Ecto neural progenitor cell (in vitro differentiated cells): ENCODE data around the gene MYRFL.
"Not testable (repeated sequence)": the region's sequence is repeated elsewhere in the genome, so short reads cannot be mapped to it uniquely, and the experiment has no call there.

Experiments
- DNase-seq: peaks from one replicate; pipeline ENCODE4 v3.0.0-alpha.2; 2018; ENCODE audit warnings: low spot score

MYRFL gene

GRCh38 chr12:69988481-69989321 is 163.7 kb downstream of the MYRFL start:
- DNase-seq, result no peak

GRCh38 chr12:69991690-69992288 is 166.8 kb downstream of the MYRFL start:
- no peak for DNase-seq

DNA sequence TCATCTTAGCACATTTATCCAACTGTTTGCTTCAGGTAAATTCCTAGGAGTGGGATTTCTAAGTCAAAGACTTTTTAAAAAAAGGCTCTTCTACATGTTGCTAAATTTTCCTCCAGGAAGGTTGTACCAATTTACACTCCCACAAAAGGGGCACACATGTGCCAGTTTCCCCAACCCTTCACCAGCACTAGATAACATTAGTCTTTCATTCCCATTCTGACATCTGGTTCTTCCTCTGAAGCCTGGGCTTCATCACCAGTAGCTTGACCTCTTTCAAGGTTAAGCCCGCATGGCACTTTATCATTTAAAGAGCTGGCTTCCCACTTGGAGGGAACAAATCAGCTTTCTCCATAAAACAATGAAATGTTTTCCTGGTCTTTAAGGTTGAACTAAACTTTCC is 168.4 kb downstream of the MYRFL start:
- no peak for DNase-seq

DNA sequence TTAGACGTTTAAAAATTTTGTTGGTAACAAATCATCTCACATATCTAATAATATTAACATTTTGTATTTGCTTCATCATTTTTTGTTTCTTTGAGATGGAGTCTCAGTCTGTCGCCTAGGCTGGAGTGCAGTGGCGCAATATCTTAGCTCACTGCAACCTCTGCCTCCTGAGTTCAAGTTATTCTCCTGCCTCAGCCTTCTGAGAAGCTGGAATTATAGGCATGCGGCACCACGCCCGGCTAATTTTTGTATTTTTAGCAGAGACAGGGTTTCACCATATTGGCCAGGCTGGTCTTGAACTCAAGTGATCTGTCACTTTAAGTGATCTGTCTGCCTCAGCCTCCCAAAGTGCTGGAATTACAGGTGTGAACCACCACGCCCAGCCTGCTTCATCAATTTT is 169.1 kb downstream of the MYRFL start:
- not testable (repeated sequence) for DNase-seq

GRCh38 chr12:69994724-69995173 is 169.7 kb downstream of the MYRFL start:
- no peak for DNase-seq

GRCh38 chr12:69996241-69996640 is 171.2 kb downstream of the MYRFL start:
- no peak for DNase-seq

- no peak for DNase-seq
Observed at GRCh38 chr12:69996722-69997121, 171.7 kb downstream of the MYRFL start.

DNA sequence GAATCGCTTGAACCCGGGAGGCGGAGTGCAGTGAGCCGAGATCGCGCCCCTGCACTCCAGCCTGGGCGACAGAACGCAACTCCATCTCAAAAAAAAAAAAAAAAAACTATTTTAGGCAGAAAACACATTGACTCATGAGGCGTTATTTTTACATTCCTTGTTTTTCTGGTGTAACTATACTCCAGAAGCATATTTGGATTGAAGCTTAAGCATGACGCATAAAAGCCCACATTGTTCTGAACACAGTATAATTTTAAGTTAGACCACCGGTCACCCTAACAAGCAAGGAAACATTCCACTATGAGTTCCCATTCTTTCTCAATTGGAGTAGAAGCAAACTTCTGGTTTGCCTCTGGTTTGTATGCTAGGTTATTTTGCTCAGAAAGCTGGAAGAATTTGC is 173.0 kb downstream of the MYRFL start:
- DNase-seq, result no peak

GRCh38 chr12:69998922-69999321 is 173.9 kb downstream of the MYRFL start:
- DNase-seq, result no peak

DNA sequence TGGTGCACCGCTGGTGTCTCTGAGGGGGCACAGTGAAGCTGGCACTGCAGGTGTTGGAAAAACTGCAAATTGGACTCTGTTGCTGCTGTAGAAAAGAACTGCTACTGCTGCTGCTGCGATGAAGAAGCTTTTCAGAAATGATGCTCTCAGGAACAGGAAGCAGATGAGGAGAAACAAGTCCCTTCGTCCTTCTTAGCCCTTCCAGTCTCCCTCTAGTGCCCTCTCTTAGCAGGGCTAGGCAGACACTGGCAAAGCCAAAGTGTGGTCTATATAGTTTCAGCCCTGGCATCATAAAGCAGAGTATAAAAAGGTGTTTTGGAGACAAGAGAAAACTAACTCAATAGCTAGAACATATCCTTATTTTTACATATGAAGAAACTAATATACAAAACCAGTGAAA is 174.5 kb downstream of the MYRFL start:
- no peak for DNase-seq

DNA sequence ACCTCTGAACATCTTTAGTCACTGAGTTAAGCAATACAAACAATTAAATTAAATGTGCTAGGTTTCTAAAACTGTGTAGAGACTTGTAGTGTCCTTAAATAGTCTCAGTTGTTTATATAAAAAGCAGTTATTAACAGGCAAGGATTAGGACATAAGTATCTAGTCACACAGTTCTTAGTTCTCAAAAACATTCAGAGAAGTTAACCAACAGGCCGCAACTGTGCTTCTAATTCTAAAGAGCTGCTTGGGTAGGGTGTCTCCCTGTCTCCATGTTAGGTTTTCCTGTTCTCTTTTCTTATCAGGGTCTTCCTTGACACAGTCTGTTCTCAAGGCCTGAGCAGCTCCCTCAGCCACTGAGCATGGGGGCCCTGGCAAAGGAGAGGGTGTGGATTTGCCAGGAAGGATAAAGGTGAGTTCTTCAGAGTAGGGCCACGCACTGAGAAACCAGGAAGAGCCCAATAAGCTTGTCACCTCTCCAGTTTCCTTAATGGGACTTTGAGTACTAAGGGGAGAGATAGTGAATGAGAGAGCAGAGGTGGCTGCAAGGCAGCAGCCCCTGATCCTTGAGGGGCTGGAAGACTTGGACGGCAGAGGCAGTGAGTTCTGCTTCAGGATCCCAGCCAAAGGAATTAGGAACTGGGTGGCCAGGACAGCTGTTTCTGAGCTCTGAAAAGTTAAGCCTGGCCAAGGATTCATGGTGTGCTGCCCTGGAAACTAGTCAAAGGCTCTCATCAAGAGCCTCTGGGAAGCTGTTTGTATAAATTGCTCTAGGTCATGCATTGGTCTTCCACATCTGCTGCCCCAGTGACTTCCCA is 177.3 kb downstream of the MYRFL start:
- DNase-seq, result no peak

DNA sequence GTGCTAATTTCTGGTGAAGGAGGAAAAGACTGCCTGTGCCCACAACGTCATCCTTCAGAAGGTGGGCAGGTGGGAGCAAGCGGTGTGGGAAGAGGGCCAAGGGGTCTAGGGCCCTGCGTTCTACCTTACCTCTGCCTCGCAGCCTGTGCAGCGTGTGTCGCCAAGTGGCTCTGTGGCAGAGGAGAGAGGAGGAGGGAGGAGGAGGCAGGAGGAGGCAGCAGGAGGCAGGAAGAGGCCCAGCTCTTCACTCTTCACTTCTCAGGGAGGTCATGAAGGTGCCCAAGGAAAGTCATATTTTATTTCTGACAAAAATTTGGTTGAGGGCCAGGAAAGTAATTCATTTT is 177.9 kb downstream of the MYRFL start:
- DNase-seq, result no peak

GRCh38 chr12:70005864-70006618 is 181.0 kb downstream of the MYRFL start:
- DNase-seq, result no peak

DNA sequence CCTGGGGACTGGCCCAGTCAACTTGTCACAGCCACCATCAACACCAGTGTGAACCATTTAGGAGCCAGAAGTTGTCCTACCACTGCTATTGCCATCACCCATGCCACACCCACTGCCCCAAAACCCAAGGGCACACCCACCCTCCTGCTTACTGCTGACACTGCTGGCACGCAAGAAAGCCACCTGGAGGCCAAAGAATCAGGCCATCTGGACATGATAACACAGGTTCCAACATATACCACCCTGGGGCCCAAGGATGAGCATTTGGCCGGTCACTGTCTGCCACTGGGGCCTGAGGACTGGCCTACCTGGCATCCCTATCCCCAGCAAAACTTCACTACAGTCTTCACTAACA is 181.6 kb downstream of the MYRFL start:
- DNase-seq, result no peak

- DNase-seq, result no peak
Observed at GRCh38 chr12:70007687-70008086, 182.7 kb downstream of the MYRFL start.
